GM18858 (cell line): Measurements from ENCODE around the gene C19orf25.
"Not testable (repeated sequence)": the region's sequence is repeated elsewhere in the genome, so short reads cannot be mapped to it uniquely, and the experiment has no call there.

Source experiments
- ATAC-seq: cut with Tn5 transposase; IDR thresholded peaks from one replicate; pipeline ENCODE4 v1.9.1; 2021; ENCODE audit not compliant: unreplicated experiment

Gene C19orf25

DNA sequence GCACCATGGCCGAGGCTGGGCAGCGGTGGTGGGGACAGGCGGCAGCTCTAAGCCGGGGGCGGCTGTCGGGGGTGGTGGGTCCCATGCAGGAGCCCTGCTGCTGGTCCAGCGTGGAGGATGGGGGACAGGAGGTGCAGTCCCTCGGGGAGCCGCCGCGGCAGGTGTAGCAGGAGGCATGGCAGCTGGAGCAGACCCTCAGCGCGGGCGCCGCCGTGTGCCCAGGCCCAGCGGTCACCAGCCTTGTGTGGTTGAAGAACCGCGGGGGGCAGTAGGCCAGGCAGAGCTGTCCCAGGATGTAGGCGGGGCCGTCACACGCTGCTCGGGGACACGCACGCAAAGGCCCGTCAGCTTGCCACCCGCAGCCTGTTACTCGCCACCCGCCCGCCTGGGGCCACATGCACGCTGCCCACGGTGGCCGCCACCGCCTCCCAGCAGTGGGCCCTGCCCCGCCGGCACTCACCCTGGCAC lies 2.9 kb upstream of the C19orf25 start:
- ATAC-seq = no peak

DNA sequence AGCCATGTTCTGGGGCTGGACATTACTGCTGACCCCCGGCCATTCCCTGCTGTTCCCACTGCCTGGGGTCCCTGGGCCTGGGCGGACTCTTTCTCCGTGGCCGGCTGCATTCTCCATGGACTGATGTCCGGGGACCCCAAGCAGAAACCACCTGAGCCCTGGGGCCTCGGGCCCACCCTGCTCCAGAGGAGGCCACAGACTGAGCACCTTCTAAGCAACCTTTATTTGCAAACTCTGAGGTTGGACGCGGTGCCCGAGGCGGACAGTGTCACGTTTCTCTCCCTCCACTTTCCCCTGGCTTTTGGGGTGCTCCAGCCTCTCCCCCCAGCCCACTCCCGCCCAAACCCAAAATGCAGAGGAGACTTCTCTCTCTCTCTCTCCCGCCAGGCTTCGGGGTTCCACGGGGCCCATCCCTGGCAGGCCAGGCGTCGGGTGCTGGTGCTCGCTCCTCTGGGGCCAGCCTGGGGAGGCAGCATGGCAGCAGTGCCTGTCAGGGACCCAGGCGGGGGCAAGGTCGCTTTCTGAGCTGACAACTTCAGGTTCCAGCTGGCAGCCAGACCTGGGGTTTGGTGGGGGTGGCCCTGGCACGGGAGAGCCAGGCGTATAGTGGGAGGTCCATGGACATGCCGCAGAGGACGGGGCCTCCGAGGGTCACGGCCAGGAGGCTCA lies 2.3 kb upstream of the C19orf25 start:
- ATAC-seq = no peak

DNA sequence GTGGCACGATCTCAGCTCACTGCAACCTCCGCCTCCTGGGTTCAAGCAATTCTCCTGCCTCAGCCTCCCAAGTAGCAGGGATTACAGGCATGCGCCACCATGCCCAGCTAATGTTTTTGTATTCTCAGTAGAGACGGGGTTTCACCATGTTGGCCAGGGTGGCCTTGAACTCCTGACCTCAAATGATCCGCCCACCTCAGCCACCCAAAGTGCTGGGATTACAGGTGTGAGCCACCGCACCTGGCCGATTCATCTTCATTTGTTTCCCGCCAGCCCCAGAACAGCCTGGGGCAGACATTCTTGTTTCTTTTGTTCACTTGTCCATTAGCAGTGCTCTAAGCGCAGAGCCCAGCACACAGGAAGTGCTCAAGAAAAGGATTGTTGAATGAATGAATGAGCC lies 2.0 kb downstream of the C19orf25 start:
- ATAC-seq = not testable (repeated sequence)

GRCh38 chr19:1475751-1476437 lies 3.1 kb downstream of the C19orf25 start:
- no peak for ATAC-seq

DNA sequence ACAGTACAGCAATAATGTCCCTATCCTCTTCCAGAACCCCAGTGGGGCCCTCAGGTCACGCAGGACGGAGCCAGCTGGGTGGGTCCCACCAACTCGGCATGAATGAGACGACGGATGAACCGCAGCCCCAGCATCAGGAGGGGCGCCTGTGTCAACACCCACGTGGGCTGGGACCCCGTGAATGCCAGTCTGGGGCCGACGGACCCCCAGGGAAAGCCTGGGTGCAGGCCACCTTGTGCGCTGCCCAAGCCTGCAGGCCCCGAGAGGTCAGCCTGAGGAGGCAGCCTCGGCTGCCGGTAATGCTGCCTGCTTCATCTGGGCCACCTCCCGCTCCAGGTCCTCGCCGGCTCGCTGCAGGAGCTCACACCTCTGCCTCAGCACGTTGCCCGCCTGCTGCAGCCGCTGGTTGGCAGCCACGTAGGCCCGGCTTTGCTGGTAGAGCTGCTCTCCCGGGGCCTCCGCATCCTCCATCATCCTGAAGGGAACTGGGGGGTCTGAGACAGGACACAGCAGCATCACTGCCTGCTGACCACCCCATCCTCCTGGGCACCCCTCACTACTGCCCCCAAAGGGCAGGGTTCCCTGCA lies 4.2 kb downstream of the C19orf25 start:
- ATAC-seq = no peak

DNA sequence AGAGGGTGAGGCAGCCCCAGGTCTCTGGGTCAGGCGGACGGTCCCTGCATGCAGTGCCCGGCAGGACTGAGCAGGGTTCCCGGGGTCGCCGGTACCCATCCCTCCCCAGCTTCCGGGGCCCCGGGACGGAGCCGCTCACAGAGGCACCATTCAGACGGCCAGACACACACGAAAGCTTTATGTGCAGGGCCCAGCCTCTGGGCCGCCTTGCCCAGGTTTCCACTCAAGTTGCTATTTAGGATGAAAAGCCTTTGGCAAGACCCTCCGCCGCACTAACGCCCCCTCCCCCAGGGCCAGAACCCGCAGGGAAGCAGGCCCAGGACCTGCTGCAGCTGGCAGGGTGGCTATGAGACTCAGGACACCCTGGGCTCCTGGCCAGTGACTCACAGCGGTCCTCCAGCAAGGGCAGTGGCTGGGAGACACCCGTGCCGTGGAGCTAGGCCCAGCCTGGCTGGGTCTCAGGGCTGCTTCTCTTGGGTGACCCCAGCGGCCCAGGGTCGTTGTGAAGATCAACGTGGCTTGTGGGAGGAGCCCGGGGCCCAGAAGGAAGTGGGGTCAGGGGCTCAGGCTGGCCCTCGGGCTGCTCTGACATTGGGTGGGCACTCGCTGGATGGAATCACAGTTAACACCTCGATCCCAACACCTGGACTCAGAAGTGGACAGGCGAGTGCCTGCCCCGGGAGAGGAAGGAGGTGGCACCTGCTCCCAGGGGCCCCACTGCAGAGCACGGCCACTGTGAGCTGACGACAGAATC lies 4.8 kb downstream of the C19orf25 start:
- no peak for ATAC-seq

GRCh38 chr19:1473085-1473851 lies 5.7 kb downstream of the C19orf25 start:
- no peak for ATAC-seq

GRCh38 chr19:1472231-1473084 lies 6.6 kb downstream of the C19orf25 start:
- ATAC-seq = no peak

GRCh38 chr19:1471515-1472160 lies 7.4 kb downstream of the C19orf25 start:
- no peak for ATAC-seq

- no peak for ATAC-seq
Measured at GRCh38 chr19:1471010-1471514, 8.0 kb downstream of the C19orf25 start.

DNA sequence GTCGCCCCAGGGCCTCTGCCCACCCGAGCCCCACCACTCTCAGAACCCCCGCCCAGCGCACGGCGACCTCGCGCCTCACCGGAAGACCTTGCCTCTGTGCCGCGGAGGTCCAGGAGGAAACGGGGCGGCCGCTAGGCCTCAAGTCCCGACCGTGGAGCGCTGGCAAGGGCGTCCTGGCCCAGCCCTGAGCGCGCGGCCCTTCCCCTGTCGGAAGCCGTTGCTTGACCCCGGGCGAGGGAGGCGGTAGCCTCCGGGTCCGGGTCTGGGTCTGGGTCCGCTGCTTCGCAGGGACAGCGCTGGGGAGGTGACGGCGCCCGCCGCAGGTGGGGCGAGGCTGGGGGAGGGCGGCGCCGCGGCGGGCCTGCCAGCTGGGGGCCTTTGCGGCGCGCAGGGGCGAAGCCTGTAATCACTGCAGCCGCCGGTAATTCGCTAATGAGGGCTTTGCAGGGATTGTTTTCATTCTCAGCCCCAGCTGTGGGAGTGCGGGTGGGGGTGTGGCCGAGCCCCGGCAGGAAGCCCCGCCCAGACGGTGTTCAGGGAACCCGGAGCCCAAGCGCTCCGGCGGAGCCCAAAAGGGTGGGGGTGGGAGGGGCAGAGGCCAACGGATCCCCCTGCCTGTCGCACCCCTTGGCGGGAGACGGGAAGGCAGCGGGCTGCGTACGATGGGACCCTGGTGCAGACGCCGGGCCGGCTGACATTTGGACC lies 8.6 kb downstream of the C19orf25 start:
- ATAC-seq = no peak

- ATAC-seq = no peak
Measured at GRCh38 chr19:1470055-1470304, 9.0 kb downstream of the C19orf25 start.

DNA sequence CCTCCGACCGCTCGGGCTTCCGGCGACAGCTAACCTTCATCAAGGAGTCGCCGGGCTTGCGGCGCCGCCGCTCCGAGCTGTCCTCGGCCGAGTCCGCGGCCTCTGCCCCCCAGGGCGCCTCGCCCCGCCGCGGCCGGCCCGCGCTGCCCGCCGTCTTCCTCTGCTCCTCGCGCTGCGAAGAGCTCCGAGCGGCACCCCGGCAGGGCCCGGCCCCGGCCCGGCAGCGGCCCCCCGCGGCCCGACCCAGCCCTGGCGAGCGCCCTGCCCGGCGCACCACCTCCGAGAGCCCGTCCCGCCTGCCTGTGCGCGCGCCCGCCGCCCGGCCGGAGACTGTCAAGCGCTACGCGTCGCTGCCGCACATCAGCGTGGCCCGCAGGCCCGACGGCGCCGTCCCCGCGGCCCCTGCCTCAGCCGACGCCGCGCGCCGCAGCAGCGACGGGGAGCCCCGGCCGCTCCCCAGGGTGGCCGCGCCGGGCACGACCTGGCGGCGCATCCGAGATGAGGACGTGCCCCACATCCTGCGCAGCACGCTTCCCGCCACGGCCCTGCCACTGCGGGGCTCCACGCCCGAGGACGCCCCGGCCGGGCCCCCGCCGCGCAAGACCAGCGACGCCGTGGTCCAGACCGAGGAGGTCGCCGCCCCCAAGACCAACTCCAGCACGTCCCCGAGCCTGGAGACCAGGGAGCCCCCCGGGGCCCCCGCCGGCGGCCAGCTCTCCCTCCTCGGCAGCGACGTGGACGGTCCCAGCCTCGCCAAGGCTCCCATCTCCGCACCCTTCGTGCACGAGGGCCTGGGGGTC lies 9.6 kb downstream of the C19orf25 start:
- no peak for ATAC-seq

GRCh38 chr19:1468821-1469254 lies 10.2 kb downstream of the C19orf25 start:
- ATAC-seq = no peak

- no peak for ATAC-seq
Measured at GRCh38 chr19:1468274-1468820, 10.7 kb downstream of the C19orf25 start.

DNA sequence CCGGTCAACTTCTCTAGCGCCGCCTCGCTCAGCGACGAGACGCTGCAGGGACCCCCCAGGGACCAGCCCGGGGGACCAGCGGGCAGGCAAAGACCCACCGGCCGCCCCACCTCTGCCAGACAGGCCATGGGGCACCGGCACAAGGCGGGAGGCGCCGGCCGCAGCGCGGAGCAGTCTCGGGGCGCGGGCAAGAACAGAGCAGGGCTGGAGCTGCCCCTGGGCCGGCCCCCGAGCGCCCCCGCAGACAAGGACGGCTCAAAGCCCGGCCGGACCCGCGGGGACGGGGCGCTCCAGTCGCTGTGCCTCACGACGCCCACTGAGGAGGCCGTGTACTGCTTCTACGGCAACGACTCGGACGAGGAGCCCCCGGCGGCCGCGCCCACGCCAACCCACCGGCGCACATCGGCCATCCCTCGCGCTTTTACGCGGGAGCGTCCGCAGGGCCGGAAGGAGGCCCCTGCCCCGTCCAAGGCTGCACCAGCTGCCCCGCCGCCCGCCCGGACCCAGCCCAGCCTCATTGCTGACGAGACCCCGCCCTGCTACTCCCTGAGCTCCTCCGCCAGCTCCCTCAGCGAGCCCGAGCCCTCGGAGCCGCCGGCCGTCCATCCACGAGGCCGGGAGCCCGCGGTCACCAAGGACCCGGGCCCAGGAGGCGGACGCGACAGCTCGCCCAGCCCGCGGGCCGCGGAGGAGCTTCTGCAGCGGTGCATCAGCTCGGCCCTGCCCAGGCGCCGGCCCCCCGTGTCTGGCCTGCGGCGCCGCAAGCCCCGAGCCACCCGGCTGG lies 11.3 kb downstream of the C19orf25 start:
- no peak for ATAC-seq

DNA sequence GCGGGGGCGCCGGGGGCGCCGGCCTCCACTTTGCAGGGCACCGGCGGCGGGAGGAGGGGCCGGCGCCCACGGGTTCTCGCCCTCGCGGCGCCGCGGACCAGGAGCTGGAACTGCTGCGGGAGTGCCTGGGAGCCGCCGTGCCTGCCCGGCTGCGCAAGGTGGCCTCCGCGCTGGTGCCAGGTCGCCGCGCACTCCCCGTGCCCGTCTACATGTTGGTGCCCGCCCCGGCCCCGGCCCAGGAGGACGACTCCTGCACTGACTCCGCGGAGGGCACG lies 11.9 kb downstream of the C19orf25 start:
- no peak for ATAC-seq
